ENCODE measurements around the gene PARD6G.
A peak's percentile ranks its signal among the peaks of the same experiment; 100 is the strongest.

PARD6G gene

DNA sequence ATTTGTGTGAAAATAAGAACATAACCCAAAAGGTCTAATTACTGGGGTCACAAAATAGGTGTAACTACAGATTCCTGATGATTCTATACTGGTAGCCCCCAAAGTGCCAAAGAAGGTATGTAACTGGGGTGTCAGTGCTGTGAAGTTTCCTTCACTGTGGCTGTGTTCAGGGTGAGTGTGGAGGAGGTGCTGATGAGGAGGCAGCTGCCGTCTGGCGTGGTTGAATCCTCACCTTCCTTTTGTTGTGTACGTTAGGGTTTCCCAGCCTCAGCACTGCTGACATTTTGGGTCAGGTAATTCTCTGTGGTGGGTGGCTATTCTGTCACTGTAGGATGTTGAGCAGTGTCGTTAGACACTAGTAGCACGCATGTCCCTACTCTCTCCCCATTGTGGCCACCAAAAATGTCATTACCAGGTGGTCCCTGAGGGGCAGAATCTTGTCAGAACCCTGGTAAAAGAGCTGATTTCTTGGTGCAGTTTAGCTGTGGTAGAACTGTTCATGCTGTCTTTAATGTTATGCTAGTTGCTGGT, 106.8 kb downstream of the PARD6G start:
- no peak for DNase-seq

DNA sequence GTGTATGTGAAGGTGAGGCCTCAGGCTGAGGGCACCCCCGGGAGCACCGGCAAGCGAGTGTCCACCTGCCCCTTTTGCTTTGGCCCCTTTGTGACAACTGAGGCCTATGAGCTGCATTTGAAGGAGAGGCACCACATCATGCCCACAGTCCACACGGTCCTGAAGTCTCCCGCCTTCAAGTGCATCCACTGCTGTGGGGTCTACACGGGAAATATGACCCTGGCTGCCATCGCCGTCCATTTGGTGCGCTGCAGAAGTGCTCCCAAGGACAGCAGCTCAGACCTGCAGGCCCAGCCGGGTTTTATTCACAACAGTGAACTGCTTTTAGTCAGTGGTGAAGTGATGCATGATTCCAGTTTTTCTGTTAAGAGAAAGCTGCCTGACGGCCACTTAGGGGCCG, 109.3 kb downstream of the PARD6G start:
- no peak for DNase-seq

DNA sequence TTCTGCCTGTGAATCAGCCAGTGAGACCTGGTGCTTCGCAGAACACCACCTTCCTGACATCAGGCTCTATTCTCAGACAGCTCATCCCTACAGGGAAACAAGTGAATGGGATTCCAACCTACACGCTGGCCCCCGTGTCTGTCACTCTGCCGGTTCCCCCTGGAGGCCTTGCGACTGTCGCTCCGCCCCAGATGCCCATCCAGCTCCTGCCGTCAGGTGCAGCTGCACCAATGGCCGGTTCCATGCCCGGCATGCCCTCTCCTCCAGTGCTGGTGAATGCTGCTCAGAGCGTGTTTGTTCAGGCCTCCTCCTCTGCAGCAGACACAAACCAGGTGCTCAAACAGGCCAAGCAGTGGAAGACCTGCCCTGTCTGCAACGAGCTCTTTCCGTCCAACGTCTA, 110.2 kb downstream of the PARD6G start:
- DNase-seq, result no peak

DNA sequence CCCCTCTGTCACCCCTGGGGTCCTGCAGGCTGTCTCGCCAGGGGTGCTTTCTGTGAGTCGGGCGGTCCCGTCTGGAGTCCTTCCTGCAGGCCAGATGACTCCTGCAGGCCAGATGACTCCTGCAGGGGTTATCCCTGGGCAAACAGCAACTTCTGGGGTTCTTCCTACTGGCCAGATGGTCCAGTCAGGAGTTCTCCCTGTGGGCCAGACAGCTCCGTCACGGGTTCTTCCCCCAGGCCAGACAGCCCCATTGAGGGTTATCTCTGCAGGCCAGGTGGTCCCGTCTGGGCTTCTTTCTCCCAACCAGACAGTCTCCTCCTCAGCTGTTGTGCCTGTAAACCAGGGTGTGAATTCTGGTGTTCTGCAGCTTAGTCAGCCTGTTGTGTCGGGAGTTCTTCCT, 110.6 kb downstream of the PARD6G start:
- DNase-seq, result no peak

DNA sequence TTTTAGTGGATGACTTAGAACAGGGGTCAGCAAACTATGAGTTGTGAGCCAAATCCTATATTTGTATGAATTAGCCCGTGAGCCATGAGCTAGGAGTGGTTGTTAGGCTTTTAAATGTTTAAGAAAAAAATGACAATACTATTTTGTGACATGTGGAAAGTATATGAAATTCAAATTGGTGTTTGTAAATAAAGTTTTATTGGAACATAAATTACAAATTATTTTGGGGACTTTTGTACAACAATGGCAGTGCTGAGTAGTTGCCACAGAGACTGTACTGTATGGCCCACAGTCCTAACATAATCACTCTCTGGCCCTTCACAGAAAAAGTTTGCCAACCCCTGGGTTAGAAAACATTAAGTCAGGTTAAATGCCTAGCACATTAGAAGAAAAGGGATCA, 112.2 kb downstream of the PARD6G start:
- DNase-seq, result no peak

DNA sequence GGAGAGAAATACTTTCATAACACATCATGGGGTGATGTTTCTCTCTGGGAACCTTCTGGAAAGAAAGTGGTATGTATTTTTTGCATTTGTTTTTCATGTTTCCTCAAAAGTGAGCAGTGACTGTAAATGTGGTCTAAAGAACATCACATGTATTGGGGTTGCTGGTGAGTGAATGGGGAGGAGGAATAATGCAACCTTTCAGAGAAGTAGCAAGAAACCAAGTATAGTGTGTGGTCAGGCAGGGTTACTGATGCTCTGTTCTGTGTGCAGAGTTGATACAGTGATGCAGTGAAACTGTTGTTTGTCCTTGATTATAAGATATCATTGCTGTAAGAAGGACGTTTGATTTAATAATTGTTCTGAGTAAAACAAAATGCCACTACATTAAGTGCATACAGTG, 114.2 kb downstream of the PARD6G start:
- DNase-seq, result no peak

DNA sequence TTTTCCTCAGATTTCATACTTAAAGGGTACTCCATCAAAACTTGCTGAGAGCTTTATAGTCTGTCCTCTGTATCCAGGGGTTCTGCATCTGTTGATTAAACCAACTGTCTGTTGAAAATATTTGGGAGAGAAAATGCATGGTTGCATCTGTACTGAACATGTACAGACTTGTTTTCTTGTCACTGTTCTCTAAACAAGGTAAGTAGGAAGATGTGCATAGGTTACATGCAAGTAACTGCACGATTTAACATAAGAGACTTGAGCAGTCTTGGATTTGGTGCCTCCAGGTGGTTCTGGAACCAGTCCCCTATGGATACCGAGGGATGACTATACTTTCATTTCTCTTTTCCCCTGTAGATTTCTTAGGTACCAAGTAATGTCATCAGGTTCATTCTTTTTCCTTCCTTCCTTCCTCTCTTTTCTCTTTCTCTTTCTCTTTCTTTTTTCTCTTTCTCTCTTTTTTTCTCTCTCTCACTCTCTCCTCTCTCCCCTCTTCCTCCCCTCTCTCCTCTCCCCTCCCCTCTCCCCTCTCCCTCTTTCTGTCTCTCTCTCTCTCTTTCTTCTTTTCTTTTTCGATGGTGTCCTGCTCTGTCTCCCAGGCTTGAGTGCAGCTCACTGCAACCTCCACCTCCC, 115.0 kb downstream of the PARD6G start:
- DNase-seq, result no peak

DNA sequence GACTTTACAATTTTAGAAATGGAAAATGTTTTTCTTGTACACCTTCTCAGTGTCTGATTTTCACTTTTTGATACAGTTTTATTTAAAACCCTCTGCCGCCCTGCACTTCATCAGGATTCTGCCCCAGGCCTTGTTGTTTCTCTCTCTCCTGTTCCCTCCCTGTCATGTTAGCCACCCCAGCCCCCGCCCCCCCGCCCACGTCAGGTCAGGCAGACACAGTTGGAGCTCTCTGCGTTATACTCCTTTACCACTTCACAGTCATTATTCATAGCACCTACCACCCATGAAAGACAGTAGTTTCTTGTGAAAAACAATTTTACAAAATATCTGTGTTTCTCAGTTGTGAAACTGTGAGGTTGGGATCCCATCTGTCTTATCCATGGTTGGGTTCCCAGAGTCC, 116.8 kb downstream of the PARD6G start:
- no peak for DNase-seq

DNA sequence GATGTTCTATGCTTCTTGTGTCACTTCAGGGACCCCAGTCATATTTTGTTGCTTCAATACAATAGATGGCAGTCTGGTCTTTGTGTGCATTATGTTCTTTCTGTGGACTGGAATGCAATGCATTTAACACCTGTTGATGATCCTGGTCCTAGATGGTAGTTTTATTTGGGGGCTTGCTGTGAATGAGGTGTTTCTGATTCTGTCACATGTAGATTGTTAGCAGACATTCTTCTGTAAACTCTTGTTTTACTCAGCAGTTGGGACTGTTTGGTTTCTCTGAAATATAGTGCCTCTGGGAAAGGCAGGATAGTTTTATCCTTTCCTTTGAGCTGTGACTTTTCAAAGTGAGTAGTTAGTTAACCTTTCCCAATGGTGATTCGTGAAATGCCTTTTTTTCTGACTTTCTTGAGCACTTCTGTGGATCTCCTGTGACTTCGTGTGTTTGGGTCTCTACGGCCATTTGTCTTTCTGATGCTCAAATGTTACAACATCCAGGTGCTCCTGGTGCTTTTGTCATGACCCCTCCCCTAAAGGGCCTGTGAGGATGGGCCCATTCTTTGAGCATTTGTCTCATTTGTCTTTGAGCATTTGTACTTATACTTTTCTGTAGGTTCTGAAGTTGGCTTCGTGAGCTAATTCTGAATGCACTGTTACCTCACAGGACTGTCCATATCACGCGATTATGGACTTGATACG, 117.5 kb downstream of the PARD6G start:
- DNase-seq, result no peak

DNA sequence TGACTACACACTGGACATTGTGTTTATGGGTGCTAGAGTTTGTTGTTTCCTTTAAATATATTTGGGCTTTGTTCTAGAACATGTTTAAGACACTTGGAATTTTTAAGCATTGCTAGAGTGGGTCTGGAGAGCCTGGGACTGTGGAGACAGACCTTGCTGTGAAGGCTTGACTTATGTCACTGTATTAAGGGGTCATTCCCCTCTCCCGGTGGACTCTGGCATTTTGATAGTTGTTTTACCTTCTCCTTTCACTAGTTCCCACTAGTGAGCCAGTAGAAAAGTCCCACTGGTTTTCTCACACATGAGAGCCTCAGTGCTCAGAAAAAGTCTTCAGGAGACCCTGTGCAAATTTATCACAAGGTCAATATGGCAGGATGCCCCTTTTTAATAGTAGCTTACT, 119.7 kb downstream of the PARD6G start:
- no peak for DNase-seq

DNA sequence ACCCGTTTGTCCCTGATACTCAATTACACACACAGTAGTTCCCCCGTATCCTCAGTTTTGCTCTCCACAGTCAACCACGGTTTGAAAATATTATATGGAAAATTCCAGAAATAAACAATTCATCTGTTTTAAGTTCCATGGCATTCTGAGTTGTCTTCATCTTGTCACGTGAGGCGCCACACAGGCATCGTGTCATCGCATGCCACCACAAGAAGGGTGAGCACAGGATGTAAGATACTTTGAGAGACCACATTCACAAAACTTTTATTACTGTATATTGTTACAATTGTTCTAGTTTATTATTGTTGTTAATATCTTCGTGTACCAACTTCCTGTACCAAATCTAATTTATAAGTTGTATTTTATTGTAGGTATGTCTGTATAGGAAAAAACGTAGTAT, 120.5 kb downstream of the PARD6G start:
- no peak for DNase-seq

DNA sequence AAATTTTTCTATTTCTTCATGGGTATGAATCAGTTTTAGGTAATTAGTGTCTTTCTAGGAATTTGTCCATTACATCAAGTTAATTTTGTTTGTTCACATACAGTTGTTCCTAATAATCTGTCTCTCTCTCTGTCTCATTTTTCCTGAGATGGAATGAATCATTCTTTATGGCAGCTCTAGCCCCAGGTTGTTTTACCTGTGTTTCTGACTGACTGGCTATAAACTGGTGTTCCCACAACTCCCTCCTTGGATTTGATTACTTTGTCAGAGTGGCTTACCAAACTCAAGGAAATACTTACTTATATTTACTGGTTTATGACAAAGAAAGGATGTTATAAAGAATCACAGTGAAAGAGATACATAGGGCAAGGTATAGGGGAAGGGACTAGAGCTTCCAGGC, 123.2 kb downstream of the PARD6G start:
- DNase-seq, result no peak

DNA sequence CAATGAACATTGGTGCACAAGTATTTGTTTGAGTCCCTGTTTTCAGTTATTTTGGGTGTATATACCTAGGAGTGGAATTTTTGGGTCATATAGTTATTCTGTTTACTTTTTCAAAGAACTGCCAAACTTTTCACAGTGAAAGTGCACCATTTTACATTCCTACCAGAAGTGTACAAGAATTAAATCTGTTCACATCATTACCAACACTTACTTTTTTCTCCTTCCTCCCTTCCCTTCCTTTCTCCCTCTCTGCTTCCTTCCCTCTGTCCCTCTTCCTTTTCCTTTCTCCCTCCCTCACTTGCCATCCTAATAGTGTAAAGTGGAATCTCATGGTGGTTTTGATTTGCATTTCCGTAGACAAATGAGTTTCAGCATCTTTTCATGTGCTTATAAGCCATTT, 126.4 kb downstream of the PARD6G start:
- no peak for DNase-seq

DNA sequence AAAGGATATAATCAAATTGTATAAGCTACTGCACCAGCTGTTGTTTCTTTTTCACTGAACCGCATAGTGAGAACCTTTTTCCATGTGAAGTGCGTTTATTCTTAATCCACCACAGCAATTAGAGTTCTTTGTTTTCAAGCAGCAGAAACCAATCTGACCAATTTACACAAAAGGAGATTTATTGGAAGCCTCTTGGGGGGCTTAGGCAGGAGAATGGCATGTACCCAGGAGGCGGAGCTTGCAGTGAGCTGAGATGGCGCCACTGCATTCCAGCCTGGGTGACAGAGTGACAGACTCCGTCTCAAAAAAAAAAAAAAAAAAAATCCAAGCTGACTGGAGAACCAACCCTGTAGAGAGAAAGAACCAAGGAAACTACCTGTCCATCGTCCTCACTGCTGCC, 128.2 kb downstream of the PARD6G start:
- DNase-seq, result no peak

DNA sequence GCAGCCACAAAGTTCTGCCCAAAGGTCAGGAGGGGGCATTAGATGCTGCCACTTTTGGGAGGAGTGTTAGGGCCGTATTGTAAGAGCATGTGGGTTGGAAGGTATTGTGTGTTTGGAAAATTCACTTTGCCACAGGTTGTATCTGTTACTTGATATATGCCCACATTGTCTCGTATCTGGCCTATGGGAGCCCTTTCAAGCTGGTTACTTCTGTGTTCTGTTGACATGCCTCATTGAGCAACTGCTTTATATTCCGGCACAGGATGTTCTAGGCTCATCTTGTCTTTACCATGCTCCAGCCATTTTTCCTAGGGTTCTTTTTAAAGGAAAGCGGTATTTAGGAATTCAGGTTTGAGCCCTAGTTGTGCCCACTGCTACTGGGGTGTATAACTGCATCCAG, 132.3 kb downstream of the PARD6G start:
- no peak for DNase-seq

DNA sequence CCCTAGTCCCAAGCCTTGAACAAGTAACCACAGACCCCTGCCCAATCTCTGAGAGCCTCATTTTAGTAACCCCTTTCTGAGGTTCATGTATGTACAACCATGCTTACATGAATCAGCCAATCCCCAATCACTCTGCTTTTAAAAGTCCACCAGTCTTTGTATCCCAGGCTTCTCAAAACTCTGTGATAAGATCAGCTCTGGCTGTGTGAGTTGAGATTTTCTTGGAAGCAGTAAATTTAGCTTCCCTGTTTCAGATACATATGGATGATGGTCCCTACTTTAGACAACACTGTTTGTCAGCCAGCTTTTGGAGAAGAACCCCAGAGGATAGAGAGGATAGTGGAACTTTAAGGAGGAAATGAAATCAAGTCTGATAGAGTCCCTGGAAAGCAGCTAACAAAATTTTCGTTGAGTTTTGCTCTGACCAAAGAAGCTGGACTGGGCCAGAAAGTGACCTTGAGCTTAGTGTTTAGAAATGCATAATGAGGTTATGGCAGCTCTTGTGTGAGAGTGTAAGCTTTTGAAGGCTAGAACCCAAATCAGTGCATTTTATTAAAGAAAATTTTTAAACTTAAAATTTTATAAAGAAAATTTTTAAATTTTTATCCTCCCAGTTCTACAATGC, 134.6 kb downstream of the PARD6G start:
- DNase-seq, result no peak

DNA sequence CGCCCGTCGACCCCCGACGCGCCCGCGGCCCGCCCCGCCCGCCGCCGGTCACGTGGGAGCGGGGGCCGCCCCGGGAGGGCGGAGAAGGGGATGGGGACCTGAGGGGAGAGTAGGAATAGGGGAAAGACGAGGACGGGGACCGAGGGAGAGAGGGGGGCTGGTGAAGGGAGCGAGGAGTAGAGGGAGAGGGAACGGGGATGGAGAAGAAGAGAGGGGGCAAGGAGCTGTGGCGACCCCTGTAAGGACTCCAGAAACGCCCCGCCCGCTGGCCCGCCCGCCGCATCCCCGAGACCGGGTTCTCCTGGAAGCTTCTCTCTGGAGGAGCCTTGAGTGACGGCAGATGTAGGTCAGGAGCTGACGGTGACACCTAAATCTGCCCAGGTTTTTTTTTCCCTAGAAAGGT, 137.6 kb downstream of the PARD6G start:
- DNase-seq, result peak; percentile 2

DNA sequence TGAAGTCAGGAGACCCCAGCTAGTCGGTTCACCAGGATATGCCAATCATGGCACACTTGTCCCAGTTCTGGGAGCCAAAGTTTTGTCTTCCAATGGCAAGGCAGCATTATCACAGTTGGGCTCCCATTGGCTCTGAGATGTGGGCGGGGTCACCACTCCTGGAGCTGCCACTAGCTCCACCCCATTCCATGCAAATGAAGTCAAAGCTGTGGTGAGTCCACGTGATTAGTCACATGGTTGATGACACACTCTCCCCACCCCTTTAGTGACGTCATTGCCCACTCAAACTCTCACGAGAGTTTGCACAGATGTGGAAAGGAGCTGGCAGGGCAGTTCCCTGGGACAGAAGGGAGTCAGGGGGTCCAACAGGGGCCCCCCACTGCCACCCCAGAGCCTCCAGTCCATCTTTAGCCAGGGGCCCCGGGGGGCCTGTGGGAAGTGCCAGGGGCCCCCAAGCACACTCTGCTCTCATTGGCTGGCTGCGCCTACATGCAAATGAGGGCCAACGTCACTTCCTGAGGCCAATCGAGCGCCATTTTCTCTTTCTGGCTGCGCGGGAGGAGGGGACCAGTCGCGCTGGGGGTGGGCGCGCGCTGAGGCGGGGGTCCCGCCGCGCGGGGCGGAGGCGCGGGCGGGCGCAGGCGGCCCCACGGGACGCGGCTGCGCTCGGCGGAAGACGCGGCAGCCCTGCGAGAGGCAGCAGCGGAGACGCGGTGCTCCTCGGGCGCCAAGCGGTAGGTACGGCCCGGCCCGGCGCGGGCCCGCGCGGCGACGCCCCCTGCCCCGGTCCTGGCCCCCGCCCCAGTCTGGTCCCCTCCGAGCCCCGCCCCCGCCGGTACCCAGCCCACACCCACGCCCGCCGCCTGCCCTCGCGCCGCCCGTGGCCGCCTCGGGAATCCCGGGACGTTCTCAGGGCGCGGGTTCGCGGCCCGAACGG, 138.3 kb downstream of the PARD6G start, which contains the start of gene ADNP2:
ADNP2 (plus strand) TSS at position 524 of the 937 bp plus-strand sequence. CDS start 8,281 bp downstream, outside the sequence.
- DNase-seq, result peak; percentile 69

DNA sequence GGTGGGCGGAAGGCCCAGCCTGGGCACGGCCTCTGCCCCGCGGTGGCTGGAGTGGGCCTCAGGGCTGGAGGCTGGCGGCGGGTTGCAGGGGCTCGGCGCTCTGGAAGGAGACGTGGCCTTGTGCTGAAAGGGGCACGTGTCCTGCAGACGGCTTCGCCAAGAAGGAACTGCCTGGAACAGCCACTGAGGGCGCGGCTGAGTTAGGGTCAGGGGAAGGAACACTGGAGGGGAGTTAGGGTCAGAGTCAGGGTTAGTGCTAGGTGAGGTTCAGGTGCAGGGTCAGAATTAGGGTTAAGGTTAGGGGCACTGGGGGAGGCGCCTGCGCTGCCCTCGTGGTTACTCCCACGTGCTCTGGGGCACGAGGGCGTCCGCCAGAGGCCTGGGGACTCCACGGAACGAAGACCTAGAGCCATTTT, 139.2 kb downstream of the PARD6G start:
- DNase-seq, result no peak

DNA sequence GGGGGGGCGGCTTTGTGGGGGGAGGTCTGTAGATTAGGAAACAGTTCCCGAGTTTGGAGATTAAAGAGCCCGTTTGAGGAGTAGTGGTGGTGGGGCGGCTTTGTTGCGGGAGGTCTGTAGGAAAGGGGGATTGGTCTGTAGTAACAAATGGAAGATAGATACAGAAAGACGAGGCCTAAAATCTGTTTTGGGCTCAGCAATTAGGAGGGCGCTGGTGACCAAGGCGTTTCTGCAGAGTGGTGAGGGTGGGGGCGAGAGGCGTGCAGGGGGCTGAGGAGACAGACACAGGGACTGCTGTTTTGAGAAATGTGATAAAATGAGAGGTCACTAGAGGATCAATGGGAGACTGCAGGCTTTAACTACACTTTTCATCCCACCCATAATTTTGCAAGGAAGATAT, 139.9 kb downstream of the PARD6G start:
- no peak for DNase-seq
